Kidney (tissue), 14 donors: ENCODE measurements around the gene NEDD4L. TPM values are rescaled to one million over a fixed set of nuclear protein-coding genes. Genes with fewer than 3 reads are reported as not detected.

Experiments used
- DNase-seq, 5 donors: peaks; one replicate each; pipeline ENCODE4 v3.0.0-alpha.2; 2013 to 2020
- FAIRE-seq: peaks from 2 replicates; lab custom pipeline; 2012; peaks lifted over from hg19 to GRCh38; lab: Jason Lieb, UNC
- H3K27ac ChIP-seq, 2 donors: one replicate each; pipeline ENCODE4 v1.7.0; 2013; ENCODE audit warnings: low read depth in 2 of 2, low read length in 2 of 2, inconsistent platforms in 1 of 2
- H3K27me3 ChIP-seq: one replicate; pipeline ENCODE4 v1.7.1; 2013; ENCODE audit warnings: low read length, inconsistent platforms; ENCODE audit not compliant: control insufficient read depth, insufficient read depth
- H3K36me3 ChIP-seq, 3 donors: one replicate each; pipeline versions ENCODE4 v1.7.0 to v1.7.1; 2013; ENCODE audit warnings: low read length in 3 of 3, control low read depth in 1 of 3, inconsistent platforms in 1 of 3; ENCODE audit not compliant: insufficient read depth in 3 of 3, control insufficient read depth in 2 of 3
- H3K4me1 ChIP-seq, 3 donors: one replicate each; pipeline versions ENCODE4 v1.7.0 to v1.7.1; 2013; ENCODE audit warnings: low read length in 3 of 3, inconsistent platforms in 1 of 3, low read depth in 1 of 3; ENCODE audit not compliant: control insufficient read depth in 2 of 3, insufficient read depth in 2 of 3
- H3K4me3 ChIP-seq, 3 donors: one replicate each; pipeline versions ENCODE4 v1.7.0 to v1.8.1; 2013; ENCODE audit warnings: low read length in 3 of 3, control low read depth in 1 of 3, inconsistent platforms in 1 of 3
- H3K9ac ChIP-seq, 3 donors: one replicate each; pipeline versions ENCODE4 v1.7.0 to v1.7.1; 2013; ENCODE audit warnings: low read length in 3 of 3, control low read depth in 1 of 3, inconsistent platforms in 1 of 3
- H3K9me3 ChIP-seq, 3 donors: one replicate each; pipeline versions ENCODE4 v1.7.0 to v1.7.1; 2013; ENCODE audit warnings: low read length in 3 of 3, control low read depth in 1 of 3, inconsistent platforms in 1 of 3; ENCODE audit not compliant: control insufficient read depth in 2 of 3, insufficient read depth in 1 of 3
- CTCF ChIP-seq: IDR thresholded peaks from 3 replicates; pipeline ENCODE4 v1.5.1; 2012; ENCODE audit warnings: mild to moderate bottlenecking, moderate library complexity, borderline replicate concordance; ENCODE audit not compliant: insufficient read depth; ENCODE audit errors: extremely low read depth
- intact Hi-C: fragments of 100-400 bp; cut with DNase I; formaldehyde crosslinking; loops from one replicate; pipeline ENCODE4 v1.11.1; 2022
- polyA plus RNA-seq: library from polyadenylated mRNA; stranded (reverse); fragments of 350-450 nt; fragmentation: Illumina TruSeq; extraction: RNeasy Lipid Tissue Mini Kit (QIAGEN cat#74804); gene quantifications from one replicate; pipeline ENCODE4 v1.2.3, GENCODE V29; 2014; ENCODE audit warnings: low read depth, low replicate concordance; ENCODE audit not compliant: insufficient read depth
- total RNA-seq: library from RNA; stranded (reverse); fragmentation: NEBNext Ultra II Directional; extraction: Animal tissue kit (Norgen Biotek cat#: 25700); gene quantifications from one replicate; pipeline ENCODE4 v1.2.1, GENCODE V29; 2021
- donor health status: control.
- donor health status: control.
- donor health status: control.
- donor health status: control.
- donor health status: control.
- donor health status: DM: yes; HTN: yes; CAD: no.
- donor health status: Normal renal cell carcinoma (clear cell type).

The NEDD4L gene
- total and polyA plus RNA-seq, 2 donors from 2014 or later, result 90.8 to 95.7 TPM

GRCh38 chr18:58112174-58112573 is 68.1 kb downstream of the NEDD4L start:
- intact Hi-C loops, result no loop called here
- no peak for TF ChIP-seq CTCF
- no peak overlapping the region for H3K4me3 ChIP-seq
- no peaks in the 10 kb centered on the region for H3K27me3 ChIP-seq
- H3K36me3 ChIP-seq, result no peaks in the 10 kb centered on the region
- H3K27ac ChIP-seq, result no peak overlapping the region
- no peak for FAIRE-seq
- H3K9ac ChIP-seq, result no peak overlapping the region
- peaks cover 0 to 2% (median 0%) of the 10 kb centered on the region in 3 donors for H3K4me1 ChIP-seq
- H3K9me3 ChIP-seq, result no peaks in the 10 kb centered on the region
- DNase-seq, result no peak

GRCh38 chr18:58113337-58113736 is 69.3 kb downstream of the NEDD4L start:
- DNase-seq (no peak), FAIRE-seq (no peak)
- intact Hi-C loops, result no loop called here
- H3K9ac ChIP-seq, result no peak overlapping the region
- no peak overlapping the region for H3K4me3 ChIP-seq
- no peak for TF ChIP-seq CTCF
- no peaks in the 10 kb centered on the region for H3K27me3 ChIP-seq
- H3K27ac ChIP-seq, result no peak overlapping the region
- H3K36me3 ChIP-seq, result no peaks in the 10 kb centered on the region
- no peaks in the 10 kb centered on the region for H3K9me3 ChIP-seq
- peaks cover 0 to 6% (median 4%) of the 10 kb centered on the region in 3 donors for H3K4me1 ChIP-seq

DNA sequence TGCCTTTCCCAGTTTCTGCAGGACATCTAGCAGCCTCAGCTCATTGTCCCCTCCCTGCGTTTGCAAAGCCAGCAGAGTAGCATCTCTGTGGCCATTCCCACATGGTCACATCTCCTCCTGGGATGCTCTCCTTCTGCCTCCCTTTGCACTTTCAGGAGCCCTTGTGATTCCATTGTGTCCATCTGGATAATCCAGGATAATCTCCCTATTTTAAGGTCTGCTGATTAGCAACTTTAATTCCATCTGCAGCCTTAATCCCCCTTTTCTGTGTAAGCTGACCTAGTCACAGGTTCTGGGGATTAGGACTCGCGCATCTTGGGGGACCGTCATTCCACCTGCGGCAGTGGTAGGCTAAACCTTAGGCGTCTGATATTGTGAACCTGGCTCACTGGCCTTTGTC is 70.7 kb downstream of the NEDD4L start:
- Histone ChIP-seq H3K36me3 (no peaks in the 10 kb centered on the region), H3K27ac (no peak overlapping the region), H3K9ac (no peak overlapping the region), H3K27me3 (no peaks in the 10 kb centered on the region), H3K4me1 (peaks cover 0 to 8% (median 6%) of the 10 kb centered on the region in 3 donors), H3K4me3 (no peak overlapping the region), H3K9me3 (no peaks in the 10 kb centered on the region)
- TF ChIP-seq CTCF, result no peak
- intact Hi-C loops, result no loop called here
- DNase-seq, result no peak
- no peak for FAIRE-seq

- H3K27me3 ChIP-seq, result no peaks in the 10 kb centered on the region
- no peak for FAIRE-seq
Measured at GRCh38 chr18:58116818-58117217, 72.8 kb downstream of the NEDD4L start.

More at GRCh38 chr18:58116818-58117217, 72.8 kb downstream of the NEDD4L start:
- H3K9me3 ChIP-seq, result no peaks in the 10 kb centered on the region
- H3K9ac ChIP-seq, result no peak overlapping the region
- no peak overlapping the region for H3K27ac ChIP-seq
- peaks cover 0 to 8% (median 6%) of the 10 kb centered on the region in 3 donors for H3K4me1 ChIP-seq
- H3K4me3 ChIP-seq, result no peak overlapping the region
- DNase-seq, result no peak
- intact Hi-C loops, result no loop called here
- H3K36me3 ChIP-seq, result no peaks in the 10 kb centered on the region
- no peak for TF ChIP-seq CTCF
